Fibroblast of mammary gland (primary cell): ENCODE data around the gene EEPD1.

ENCODE experiments used
- DNase-seq: peaks from one replicate; pipeline ENCODE4 v3.0.0-alpha.2; 2010; ENCODE audit warnings: low read depth
- H3K4me3 ChIP-seq: 2 replicates; pipeline ENCODE4 v1.5.1; 2011; ENCODE audit warnings: low read depth, mild to moderate bottlenecking, low read length, moderate library complexity; ENCODE audit not compliant: control insufficient read depth
- TF ChIP-seq, protein P1 (sequence below): conservative IDR thresholded peaks from 2 replicates; pipeline ENCODE4 v1.5.1; 2011; ENCODE audit warnings: low read depth, low read length, inconsistent platforms; ENCODE audit not compliant: control insufficient read depth, insufficient read depth

Gene EEPD1

DNA sequence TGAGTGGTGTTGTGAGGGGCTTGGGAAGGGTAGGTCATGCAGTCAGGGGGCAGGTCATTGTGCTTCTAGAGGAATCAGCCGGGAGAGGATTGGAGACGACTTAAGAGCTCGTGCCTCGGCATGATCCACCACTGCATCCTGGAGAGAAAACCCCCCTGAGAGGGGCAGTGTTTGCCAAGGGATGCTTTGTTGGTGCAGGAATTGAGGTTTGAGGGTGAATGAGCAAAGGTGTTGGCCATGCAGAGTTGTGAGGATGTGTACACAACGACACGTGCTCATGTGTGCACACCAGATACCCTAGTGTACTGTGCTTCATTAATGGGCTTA lies 151.0 kb downstream of the EEPD1 start:
- no peak for DNase-seq
- H3K4me3 ChIP-seq, result no peak overlapping the region
- TF ChIP-seq, protein P1, sequence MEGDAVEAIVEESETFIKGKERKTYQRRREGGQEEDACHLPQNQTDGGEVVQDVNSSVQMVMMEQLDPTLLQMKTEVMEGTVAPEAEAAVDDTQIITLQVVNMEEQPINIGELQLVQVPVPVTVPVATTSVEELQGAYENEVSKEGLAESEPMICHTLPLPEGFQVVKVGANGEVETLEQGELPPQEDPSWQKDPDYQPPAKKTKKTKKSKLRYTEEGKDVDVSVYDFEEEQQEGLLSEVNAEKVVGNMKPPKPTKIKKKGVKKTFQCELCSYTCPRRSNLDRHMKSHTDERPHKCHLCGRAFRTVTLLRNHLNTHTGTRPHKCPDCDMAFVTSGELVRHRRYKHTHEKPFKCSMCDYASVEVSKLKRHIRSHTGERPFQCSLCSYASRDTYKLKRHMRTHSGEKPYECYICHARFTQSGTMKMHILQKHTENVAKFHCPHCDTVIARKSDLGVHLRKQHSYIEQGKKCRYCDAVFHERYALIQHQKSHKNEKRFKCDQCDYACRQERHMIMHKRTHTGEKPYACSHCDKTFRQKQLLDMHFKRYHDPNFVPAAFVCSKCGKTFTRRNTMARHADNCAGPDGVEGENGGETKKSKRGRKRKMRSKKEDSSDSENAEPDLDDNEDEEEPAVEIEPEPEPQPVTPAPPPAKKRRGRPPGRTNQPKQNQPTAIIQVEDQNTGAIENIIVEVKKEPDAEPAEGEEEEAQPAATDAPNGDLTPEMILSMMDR, result no peak

DNA sequence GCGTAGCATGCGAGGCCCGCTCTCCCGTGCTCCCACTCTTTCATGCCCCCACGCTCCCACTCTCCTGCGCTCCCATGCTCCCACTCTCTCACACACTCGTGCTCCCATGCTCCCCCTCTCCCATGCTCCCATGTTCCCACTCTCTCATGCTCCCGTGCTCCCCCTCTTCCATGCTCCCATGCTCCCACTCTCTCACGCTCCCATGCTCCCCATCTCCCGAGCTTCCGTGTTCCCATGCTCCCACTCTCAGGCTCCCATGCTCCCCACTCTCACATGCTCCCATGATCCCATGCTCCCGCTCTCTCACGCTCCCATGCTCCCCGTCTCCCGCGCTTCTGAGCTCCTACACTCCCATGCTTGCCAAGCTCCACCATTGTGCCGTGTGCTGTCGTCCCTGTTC lies 152.2 kb downstream of the EEPD1 start:
- no peak for DNase-seq
- H3K4me3 ChIP-seq, result no peak overlapping the region
- TF ChIP-seq, protein P1, result no peak

DNA sequence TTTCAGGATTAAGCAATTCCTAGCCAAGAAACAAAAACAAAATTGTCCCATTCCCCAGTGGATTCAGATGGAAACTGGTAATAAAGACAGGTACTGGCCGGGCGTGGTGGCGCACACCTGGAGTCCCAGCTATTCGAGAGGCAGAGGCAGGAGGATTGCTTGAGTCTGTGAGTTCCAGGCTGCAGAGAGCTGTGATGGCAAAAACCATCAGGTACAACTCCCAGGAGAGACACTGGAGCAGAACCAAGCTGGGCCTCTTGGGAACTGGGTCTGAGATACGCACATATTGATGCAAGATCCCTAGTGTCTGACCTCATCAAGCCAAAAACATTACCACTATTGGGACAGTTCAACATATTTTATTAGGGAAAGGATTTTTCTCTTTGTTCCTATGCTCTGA lies 152.6 kb downstream of the EEPD1 start:
- H3K4me3 ChIP-seq, result no peak overlapping the region
- DNase-seq, result peak; percentile 30
- TF ChIP-seq, protein P1, result no peak

DNA sequence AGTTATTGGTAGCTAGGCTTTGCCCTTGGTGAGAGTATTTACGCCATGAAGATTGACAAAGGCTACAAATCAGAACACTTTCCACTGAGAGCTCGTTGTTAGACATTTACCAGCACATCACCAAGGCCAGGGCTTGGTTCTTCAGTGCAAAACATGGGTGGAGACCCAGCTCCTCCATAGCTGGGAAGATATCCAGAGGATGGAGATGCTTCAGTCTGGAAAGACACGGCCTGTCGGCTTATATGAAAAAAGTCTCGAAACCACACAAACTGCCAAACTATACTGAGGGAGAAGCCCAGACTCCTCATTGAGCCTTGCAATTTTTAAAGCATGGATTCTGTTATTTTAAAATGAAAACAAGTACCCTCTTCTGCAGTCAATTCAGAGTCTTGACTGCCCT lies 153.2 kb downstream of the EEPD1 start:
- TF ChIP-seq, protein P1, result no peak
- H3K4me3 ChIP-seq, result no peak overlapping the region
- no peak for DNase-seq

DNA sequence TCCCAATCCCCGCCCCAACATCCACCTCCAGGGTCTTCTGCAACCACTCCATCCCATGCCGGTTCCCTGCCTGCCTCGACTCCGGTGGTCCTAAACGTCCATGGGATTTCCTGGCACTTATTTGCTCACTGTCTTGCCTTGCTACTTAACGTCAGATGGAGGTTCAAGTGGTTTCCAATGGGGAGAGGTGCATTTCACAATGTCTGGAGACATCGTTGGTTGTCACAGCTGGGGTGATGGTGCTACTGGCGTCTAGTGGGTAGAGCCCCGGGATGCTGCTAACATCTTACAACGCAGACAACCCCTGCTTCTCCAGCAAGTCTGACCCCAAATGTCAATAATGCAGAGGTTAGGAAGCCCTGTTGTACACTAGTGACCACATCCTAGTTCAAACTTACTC lies 153.7 kb downstream of the EEPD1 start:
- no peak for DNase-seq
- H3K4me3 ChIP-seq, result no peak overlapping the region
- TF ChIP-seq, protein P1, result no peak

DNA sequence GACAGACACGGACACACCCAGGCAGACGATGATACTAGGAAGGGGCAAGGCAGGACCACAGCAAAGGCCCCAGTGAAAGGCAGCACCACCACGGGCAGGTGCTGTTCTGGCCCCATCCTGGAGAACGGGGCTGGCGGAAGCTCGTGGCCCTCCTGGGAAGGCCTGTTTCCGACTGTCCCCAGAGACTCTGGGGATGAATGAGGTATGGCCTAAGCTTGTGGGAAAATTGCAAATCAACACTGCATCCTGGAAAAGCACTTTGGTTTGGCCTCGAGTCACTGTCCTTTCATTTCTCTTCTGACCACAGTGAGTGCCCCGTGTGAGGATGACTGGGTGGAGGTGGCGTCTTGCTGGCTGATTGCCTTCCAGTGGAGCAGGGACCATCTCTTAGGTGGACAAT lies 155.0 kb downstream of the EEPD1 start:
- TF ChIP-seq, protein P1, result no peak
- DNase-seq, result peak; percentile 21
- H3K4me3 ChIP-seq, result no peak overlapping the region

DNA sequence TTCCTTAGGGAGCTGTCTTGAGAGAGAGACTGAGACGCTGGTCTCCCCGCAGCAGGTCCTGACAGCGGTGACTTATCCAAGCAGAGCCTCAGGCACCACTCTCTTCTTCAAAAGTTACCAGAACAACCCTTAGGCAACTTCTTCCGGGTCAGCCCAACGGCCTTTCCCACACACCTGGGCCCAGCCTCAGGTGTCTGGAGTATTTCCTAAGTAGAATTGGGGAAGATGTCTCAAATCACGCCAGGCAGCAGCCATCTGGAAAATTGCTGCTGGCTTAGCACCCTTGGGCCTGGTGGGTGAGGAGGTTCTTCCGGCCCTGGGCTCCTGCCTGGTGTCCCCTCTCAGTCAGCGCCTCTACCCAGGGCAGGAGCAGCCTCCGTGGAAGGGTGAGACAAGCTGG lies 156.2 kb downstream of the EEPD1 start:
- TF ChIP-seq, protein P1, result no peak
- no peak overlapping the region for H3K4me3 ChIP-seq
- DNase-seq, result no peak
